ENCODE data around the gene CRADD. TPM values are rescaled to one million over a fixed set of nuclear protein-coding genes. Genes with fewer than 3 reads are reported as not detected.

The CRADD gene
- total RNA-seq, 1 experiment from 2014 or later: 27.9 TPM

- no peaks in the 10 kb centered on the region for H3K36me3 ChIP-seq
- no peaks in the 10 kb centered on the region for H3K9me3 ChIP-seq
- H3K4me3 ChIP-seq: no peak overlapping the region
- H3K27me3 ChIP-seq: no peaks in the 10 kb centered on the region
- no peak for DNase-seq
Observed at GRCh38 chr12:93844164-93844784, 167.1 kb downstream of the CRADD start.

DNA sequence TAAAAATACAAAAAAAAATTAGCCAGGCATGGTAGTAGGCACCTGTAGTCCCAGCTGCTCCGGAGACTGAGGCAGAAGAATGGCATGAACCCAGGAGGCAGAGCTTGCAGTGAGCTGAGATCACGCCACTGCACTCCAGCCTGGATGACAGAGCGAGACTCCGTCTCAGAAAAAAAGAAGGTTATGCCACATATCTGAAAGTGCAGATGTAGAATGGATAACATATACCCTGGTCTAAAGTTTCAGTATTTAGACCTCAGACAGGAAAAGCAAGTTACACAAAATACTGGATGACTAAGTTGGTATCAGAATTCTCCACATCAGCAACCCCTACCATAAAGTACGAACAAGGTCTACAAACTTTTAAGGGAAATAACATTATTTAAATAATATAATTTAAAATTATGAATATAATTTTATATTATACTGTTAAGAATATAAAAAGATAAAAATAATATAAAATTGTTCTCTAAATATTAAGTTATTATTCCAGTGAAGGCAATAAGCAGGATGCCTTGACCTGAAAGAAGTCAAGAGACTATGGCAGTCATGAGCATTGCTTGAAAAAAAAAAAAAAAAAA lies 169.9 kb downstream of the CRADD start:
- H3K27me3 ChIP-seq: no peaks in the 10 kb centered on the region
- no peaks in the 10 kb centered on the region for H3K36me3 ChIP-seq
- no peaks in the 10 kb centered on the region for H3K9me3 ChIP-seq
- no peak overlapping the region for H3K4me3 ChIP-seq
- DNase-seq: no peak

- Histone ChIP-seq H3K9me3 (no peaks in the 10 kb centered on the region), H3K4me3 (no peak overlapping the region), H3K36me3 (no peaks in the 10 kb centered on the region), H3K27me3 (no peaks in the 10 kb centered on the region)
- DNase-seq: no peak
Observed at GRCh38 chr12:93847517-93848474, 170.6 kb downstream of the CRADD start.

GRCh38 chr12:93848523-93849101 lies 171.4 kb downstream of the CRADD start:
- no peaks in the 10 kb centered on the region for H3K9me3 ChIP-seq
- no peaks in the 10 kb centered on the region for H3K36me3 ChIP-seq
- no peak overlapping the region for H3K4me3 ChIP-seq
- no peak for DNase-seq
- H3K27me3 ChIP-seq: no peaks in the 10 kb centered on the region

DNA sequence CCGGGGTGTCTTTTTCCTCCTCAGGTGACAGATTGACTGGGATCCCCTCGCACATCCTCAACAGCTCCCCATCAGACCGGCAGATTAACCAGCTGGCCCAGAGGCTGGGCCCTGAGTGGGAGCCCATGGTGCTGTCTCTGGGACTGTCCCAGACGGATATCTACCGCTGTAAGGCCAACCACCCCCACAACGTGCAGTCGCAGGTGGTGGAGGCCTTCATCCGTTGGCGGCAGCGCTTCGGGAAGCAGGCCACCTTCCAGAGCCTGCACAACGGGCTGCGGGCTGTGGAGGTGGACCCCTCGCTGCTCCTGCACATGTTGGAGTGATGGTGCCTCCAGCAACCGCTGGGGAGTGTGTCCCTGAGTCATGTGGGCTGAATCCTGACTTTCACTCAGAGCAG lies 172.8 kb downstream of the CRADD start:
- H3K27me3 ChIP-seq: no peaks in the 10 kb centered on the region
- H3K9me3 ChIP-seq: no peaks in the 10 kb centered on the region
- no peaks in the 10 kb centered on the region for H3K36me3 ChIP-seq
- no peak for DNase-seq
- H3K4me3 ChIP-seq: no peak overlapping the region

- DNase-seq: no peak
- no peaks in the 10 kb centered on the region for H3K36me3 ChIP-seq
- H3K9me3 ChIP-seq: no peaks in the 10 kb centered on the region
- no peak overlapping the region for H3K4me3 ChIP-seq
- no peaks in the 10 kb centered on the region for H3K27me3 ChIP-seq
Observed at GRCh38 chr12:93850481-93851256, 173.5 kb downstream of the CRADD start.

- DNase-seq: no peak
- H3K4me3 ChIP-seq: no peak overlapping the region
- no peaks in the 10 kb centered on the region for H3K27me3 ChIP-seq
- H3K36me3 ChIP-seq: no peaks in the 10 kb centered on the region
- H3K9me3 ChIP-seq: no peaks in the 10 kb centered on the region
Observed at GRCh38 chr12:93851257-93851671, 174.1 kb downstream of the CRADD start.

GRCh38 chr12:93852173-93852591 lies 175.0 kb downstream of the CRADD start:
- Histone ChIP-seq H3K27me3 (no peaks in the 10 kb centered on the region), H3K4me3 (no peak overlapping the region), H3K36me3 (no peaks in the 10 kb centered on the region), H3K9me3 (no peaks in the 10 kb centered on the region)
- DNase-seq: no peak

DNA sequence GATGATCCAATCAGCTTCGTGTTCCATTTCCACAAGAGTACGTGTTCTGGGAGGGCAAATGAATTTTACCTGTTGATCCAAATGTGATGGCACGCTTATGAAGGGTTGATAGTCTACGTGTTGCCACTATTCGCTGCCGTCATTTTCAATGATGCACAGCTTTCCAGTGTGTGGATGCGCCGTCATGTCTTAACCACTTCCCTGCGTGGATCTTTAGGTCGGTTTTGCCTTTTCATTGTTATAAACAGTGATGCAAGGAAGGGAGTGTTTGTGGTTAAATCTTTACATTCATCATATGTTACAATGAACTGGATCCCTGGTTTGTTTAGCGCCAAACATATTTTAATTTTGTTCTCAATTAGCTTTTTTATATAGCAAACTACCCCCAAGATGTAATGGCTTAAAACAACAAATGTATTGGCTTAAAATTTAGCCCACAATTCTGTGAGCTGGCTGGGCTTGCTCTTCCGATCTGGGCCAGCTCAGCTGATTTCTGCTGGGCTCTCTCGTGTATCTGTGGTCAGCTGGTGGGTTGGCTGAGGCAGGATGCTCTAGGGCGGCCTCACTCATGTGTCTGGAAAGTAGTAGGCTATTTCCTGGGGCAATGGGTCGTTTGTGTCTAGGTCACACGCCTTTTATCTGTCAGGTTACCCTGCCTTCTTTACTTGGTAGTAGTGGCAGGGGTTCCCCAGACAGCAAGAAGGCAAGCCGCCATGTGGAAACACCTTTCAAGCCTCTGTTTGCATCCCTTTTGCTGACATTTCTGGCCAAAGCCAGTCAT lies 176.7 kb downstream of the CRADD start:
- no peak overlapping the region for H3K4me3 ChIP-seq
- no peaks in the 10 kb centered on the region for H3K9me3 ChIP-seq
- no peaks in the 10 kb centered on the region for H3K27me3 ChIP-seq
- no peaks in the 10 kb centered on the region for H3K36me3 ChIP-seq
- no peak for DNase-seq

DNA sequence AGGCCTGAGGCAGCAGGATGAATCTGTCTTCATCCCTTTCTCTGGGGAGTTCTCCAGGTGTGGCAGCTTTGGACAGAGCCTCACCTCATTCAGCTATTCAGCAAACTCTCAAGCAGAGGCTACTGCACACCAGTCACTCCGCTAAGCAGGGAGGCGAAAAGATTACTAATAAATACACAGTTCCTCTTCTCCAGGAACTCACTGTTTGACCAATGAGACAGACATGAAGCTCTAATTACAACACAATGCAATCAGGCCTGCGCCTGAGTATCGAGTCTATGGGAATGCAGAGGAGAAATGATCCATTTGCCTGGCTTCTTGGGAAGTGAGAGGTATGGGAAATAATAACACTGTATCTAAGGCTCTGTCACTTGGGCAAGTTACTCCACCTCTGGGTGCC lies 178.1 kb downstream of the CRADD start:
- no peak for DNase-seq
- H3K27me3 ChIP-seq: no peaks in the 10 kb centered on the region
- no peaks in the 10 kb centered on the region for H3K36me3 ChIP-seq
- no peaks in the 10 kb centered on the region for H3K9me3 ChIP-seq
- no peak overlapping the region for H3K4me3 ChIP-seq

DNA sequence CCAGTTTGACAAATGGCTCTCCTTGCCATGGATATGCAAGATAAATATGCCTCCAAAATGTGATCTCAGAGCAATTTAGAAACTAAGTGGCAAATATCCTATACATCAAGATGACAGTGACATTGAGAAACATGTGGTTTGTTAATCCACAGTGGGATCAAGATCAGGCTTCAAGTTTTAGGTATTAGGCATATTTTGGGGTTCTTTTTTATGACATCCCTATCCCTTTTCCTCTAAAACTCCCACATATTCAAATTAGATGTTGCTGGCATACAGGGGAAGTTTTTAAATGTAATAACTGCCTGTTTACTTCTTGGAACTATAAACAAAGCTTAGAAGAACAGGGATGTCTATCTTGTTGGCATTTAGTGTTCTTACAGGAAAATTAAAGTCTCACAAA lies 179.4 kb downstream of the CRADD start:
- no peak overlapping the region for H3K4me3 ChIP-seq
- no peak for DNase-seq
- H3K9me3 ChIP-seq: no peaks in the 10 kb centered on the region
- no peaks in the 10 kb centered on the region for H3K36me3 ChIP-seq
- H3K27me3 ChIP-seq: no peaks in the 10 kb centered on the region

DNA sequence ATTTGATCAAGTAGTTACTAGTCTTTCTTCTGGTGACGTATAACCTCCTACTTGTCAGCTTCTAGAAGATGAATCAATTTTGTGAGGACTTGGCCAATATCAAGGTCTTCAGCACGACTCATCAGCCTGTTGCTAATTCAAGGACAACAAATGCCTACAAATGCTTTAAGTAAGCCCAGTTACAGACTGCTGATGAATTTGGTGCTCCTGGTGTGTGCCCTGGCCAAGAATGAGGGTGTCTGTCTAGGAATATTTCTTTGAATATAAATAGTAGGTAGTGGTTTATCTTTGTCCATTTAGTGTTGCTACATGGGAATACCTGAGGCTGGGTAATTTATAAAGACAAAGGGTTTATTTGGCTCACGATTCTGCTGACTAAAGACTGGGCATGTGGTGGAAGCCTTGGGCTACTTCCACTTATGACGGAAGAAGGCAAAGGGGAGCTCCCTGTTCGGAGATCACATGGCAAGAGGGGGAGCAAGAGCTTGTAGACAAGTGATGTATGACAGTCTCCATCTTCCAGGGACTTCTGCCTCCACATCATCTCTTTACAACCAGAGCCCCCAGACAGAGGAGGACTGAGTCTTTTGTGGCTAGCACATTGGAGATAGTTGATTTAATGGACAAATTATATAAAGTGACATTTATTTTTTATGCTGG lies 180.2 kb downstream of the CRADD start:
- Histone ChIP-seq H3K36me3 (no peaks in the 10 kb centered on the region), H3K4me3 (no peak overlapping the region), H3K9me3 (no peaks in the 10 kb centered on the region), H3K27me3 (no peaks in the 10 kb centered on the region)
- peak; percentile 62 for DNase-seq

GRCh38 chr12:93857991-93858447 lies 180.8 kb downstream of the CRADD start:
- no peak for DNase-seq
- H3K27me3 ChIP-seq: no peaks in the 10 kb centered on the region
- H3K36me3 ChIP-seq: no peaks in the 10 kb centered on the region
- no peaks in the 10 kb centered on the region for H3K9me3 ChIP-seq
- H3K4me3 ChIP-seq: no peak overlapping the region

DNA sequence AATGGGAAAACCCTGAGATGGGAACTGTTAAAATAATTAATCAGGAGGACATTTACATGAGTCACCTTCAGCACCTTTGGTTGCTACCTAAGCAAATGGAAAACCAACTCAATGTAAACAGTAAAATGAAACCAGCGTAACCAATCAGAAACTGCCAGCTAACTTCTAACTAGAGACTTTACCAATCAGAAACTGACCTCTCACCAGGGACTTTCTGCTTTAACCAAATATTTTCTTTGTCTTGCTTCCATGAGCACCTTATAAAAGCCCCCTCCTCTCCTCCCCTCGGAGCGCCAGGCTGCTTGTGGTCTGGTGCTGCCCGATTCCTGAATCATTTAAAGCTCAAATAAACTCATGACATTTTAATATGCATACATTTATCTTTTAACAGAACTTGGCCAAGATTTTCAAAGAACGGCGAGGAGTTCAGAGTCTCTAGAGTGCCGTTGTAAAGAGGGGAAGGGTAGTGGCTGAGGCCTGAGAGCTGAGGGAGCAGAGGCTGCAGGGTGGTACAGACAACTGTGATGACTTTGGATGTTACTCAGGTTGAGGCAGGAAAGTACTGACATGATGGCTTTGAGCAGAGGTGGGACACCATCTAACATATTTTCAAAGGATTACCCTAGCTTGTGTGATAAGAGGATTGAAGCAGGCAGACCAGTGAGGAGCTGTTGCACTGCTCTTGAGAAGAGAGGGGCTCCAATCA lies 183.6 kb downstream of the CRADD start:
- H3K27me3 ChIP-seq: no peaks in the 10 kb centered on the region

GRCh38 chr12:93862424-93862823 lies 185.2 kb downstream of the CRADD start:
- Histone ChIP-seq H3K4me3 (no peak overlapping the region), H3K27me3 (no peaks in the 10 kb centered on the region), H3K9me3 (peaks cover 25% of the 10 kb centered on the region), H3K36me3 (no peaks in the 10 kb centered on the region)
- no peak for DNase-seq

More for the DNA sequence above, 183.6 kb downstream of the CRADD start:
- peaks cover 15% of the 10 kb centered on the region for H3K9me3 ChIP-seq
- no peak overlapping the region for H3K4me3 ChIP-seq
- no peaks in the 10 kb centered on the region for H3K36me3 ChIP-seq
- no peak for DNase-seq
